Gastroesophageal sphincter (tissue), 3 donors: ENCODE results near the gene MYPOP.

Experiments used
- EP300 ChIP-seq: sonication (generic); formaldehyde crosslinking; IDR thresholded peaks from one replicate; pipeline ENCODE4 v1.6.1; 2017; ENCODE audit warnings: antibody characterized with exemption, mild to moderate bottlenecking
- POLR2A ChIP-seq, 2 donors: fragments of 450-650 bp; IDR thresholded peaks; one replicate each; pipeline ENCODE4 v1.6.1; 2017; ENCODE audit warnings: antibody characterized with exemption in 2 of 2, mild to moderate bottlenecking in 2 of 2, moderate library complexity in 1 of 2
- POLR2AphosphoS5 ChIP-seq: sonication (generic); formaldehyde crosslinking; IDR thresholded peaks from one replicate; pipeline ENCODE4 v1.6.1; 2017; ENCODE audit warnings: antibody characterized with exemption
- TF ChIP-seq, protein P1 (sequence below), 4 experiments: fragments of 200-600 bp in 2 of 4; fragments of 450-650 bp in 2 of 4; sonication (generic) in 1 of 4; IDR thresholded peaks; one replicate each; pipeline ENCODE4 v1.5.1; 2017 to 2019; ENCODE audit warnings: antibody characterized with exemption in 4 of 4, mild to moderate bottlenecking in 2 of 4, moderate library complexity in 2 of 4

DNA sequence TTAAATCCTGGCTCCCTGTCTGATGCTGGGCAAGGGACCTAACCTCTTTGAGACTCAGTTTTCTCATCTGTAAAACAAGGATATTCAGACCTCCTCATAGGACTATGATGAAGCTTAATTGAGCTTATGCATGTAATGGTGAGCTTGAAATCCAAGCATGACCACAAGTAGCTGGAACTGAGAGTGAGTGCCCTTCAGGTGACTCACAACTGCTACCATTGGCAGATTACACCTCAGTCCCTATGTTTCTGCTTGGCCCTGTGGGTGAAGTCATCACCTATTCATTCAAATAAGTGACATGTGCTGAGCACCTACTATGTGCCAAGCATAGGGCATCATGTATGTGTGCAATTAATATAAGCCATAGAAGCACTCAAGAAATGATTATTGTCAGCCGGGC, 45.5 kb upstream of the MYPOP start:
- TF ChIP-seq, protein P1, sequence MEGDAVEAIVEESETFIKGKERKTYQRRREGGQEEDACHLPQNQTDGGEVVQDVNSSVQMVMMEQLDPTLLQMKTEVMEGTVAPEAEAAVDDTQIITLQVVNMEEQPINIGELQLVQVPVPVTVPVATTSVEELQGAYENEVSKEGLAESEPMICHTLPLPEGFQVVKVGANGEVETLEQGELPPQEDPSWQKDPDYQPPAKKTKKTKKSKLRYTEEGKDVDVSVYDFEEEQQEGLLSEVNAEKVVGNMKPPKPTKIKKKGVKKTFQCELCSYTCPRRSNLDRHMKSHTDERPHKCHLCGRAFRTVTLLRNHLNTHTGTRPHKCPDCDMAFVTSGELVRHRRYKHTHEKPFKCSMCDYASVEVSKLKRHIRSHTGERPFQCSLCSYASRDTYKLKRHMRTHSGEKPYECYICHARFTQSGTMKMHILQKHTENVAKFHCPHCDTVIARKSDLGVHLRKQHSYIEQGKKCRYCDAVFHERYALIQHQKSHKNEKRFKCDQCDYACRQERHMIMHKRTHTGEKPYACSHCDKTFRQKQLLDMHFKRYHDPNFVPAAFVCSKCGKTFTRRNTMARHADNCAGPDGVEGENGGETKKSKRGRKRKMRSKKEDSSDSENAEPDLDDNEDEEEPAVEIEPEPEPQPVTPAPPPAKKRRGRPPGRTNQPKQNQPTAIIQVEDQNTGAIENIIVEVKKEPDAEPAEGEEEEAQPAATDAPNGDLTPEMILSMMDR (IDR thresholded peaks at IDR 0.05): no peak
- no peak for TF ChIP-seq POLR2AphosphoS5
- TF ChIP-seq POLR2A (IDR thresholded peaks at IDR 0.05): no peak
- no peak for TF ChIP-seq EP300
